Diencephalon (tissue), 1 donor: ENCODE data around the gene USP17L11. TPM values are rescaled to one million over a fixed set of nuclear protein-coding genes. Genes with fewer than 3 reads are reported as not detected.

ENCODE experiments used
- total RNA-seq: library from RNA; depleted of rRNA; stranded (reverse); fragments of >200 nt; gene quantifications from one replicate; pipeline ENCODE4 v1.2.3, GENCODE V29; 2014

USP17L11 gene, protein sequence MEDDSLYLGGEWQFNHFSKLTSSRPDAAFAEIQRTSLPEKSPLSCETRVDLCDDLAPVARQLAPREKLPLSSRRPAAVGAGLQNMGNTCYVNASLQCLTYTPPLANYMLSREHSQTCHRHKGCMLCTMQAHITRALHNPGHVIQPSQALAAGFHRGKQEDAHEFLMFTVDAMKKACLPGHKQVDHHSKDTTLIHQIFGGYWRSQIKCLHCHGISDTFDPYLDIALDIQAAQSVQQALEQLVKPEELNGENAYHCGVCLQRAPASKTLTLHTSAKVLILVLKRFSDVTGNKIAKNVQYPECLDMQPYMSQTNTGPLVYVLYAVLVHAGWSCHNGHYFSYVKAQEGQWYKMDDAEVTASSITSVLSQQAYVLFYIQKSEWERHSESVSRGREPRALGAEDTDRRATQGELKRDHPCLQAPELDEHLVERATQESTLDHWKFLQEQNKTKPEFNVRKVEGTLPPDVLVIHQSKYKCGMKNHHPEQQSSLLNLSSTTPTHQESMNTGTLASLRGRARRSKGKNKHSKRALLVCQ
- total RNA-seq, result not detected

DNA sequence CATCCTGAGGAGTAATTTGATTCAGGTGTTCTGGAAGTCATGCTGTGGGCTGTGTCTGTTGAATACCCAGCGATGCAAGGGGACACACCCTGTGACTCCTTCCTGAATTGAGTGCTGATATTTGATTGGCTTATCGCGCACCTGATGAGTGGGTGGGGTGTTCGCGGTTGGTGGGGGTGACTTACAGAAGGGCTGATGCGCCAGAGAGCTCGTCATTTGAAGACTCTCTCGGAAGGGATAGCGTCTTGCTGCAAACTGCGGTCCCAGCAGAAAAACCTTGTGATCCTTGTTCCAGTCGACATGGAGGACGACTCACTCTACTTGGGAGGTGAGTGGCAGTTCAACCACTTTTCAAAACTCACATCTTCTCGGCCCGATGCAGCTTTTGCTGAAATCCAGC, at the start of gene USP17L11:
Gene USP17L11 (plus strand): TSS at position 301 of the 400 bp plus-strand sequence. CDS start 0 bp downstream, at position 301.

DNA sequence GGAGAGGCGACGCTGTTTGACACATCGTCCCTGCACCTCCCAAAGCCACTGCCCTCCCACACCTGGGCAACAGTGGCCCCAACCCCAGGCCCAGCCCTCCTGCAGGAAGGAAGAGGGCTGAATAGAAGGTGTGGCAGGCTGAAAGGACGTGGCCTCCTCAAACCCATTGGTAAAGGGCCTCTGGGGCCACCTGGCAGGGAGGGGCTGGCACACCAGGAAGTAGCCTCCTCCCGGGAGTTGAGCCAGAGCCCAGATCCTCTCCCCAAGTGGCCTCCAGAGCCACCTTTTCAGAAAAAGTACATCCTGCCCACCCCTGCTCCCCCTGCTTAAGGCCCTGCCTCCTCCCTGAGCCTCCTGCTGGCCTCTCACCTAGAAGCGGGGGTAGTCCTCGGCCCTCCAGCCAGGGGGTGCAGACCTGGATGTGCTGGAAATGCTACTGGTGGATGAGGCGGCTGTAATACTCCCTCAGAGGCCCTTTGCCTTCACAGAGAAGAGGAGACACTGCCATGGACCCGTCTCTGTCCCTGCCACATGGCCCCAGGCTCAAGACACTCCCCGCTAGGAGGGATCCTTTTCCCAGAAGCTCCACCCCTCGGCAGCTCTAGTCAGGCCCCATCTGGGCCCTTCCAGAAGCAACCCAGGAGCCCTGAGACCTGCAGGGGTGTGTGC, 45.3 kb upstream of the USP17L11 start, which contains the start of gene FAM90A26:
Gene FAM90A26 (plus strand): TSS at position 619 of the 669 bp plus-strand sequence. CDS start 2,764 bp downstream, outside the sequence.

DNA sequence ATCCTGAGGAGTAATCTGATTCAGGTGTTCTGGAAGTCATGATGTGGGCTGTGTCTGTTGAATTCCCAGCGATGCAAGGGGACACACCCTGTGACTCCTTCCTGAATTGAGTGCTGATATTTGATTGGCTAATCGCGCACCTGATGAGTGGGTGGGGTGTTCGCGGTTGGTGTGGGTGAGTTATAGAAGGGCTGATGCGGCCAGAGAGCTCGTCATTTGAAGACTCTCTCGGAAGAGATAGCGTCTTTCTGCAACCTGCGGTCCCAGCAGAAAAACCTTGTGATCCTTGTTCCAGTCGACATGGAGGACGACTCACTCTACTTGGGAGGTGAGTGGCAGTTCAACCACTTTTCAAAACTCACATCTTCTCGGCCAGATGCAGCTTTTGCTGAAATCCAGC, 4.8 kb upstream of the USP17L11 start, which contains the start of gene USP17L10:
Gene USP17L10 (plus strand): TSS at position 301 of the 400 bp plus-strand sequence. CDS start 0 bp downstream, at position 301.

DNA sequence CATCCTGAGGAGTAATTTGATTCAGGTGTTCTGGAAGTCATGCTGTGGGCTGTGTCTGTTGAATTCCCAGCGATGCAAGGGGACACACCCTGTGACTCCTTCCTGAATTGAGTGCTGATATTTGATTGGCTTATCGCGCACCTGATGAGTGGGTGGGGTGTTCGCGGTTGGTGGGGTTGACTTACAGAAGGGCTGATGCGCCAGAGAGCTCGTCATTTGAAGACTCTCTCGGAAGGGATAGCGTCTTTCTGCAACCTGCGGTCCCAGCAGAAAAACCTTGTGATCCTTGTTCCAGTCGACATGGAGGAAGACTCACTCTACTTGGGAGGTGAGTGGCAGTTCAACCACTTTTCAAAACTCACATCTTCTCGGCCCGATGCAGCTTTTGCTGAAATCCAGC, 4.6 kb downstream of the USP17L11 start, which contains the start of gene USP17L12:
Gene USP17L12 (plus strand): TSS at position 301 of the 400 bp plus-strand sequence. CDS start 0 bp downstream, at position 301.

DNA sequence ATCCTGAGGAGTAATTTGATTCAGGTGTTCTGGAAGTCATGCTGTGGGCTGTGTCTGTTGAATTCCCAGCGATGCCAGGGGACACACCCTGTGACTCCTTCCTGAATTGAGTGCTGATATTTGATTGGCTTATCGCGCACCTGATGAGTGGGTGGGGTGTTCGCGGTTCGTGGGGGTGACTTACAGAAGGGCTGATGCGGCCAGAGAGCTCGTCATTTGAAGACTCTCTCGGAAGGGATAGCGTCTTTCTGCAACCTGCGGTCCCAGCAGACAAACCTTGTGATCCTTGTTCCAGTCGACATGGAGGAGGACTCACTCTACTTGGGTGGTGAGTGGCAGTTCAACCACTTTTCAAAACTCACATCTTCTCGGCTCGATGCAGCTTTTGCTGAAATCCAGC, 9.4 kb downstream of the USP17L11 start, which contains the start of gene USP17L13:
Gene USP17L13 (plus strand): TSS at position 301 of the 400 bp plus-strand sequence. CDS start 0 bp downstream, at position 301.

DNA sequence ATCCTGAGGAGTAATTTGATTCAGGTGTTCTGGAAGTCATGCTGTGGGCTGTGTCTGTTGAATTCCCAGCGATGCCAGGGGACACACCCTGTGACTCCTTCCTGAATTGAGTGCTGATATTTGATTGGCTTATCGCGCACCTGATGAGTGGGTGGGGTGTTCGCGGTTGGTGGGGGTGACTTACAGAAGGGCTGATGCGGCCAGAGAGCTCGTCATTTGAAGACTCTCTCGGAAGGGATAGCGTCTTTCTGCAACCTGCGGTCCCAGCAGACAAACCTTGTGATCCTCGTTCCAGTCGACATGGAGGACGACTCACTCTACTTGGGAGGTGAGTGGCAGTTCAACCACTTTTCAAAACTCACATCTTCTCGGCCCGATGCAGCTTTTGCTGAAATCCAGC, 18.9 kb downstream of the USP17L11 start, which contains the start of gene USP17L15:
Gene USP17L15 (plus strand): TSS at position 301 of the 400 bp plus-strand sequence. CDS start 0 bp downstream, at position 301.

DNA sequence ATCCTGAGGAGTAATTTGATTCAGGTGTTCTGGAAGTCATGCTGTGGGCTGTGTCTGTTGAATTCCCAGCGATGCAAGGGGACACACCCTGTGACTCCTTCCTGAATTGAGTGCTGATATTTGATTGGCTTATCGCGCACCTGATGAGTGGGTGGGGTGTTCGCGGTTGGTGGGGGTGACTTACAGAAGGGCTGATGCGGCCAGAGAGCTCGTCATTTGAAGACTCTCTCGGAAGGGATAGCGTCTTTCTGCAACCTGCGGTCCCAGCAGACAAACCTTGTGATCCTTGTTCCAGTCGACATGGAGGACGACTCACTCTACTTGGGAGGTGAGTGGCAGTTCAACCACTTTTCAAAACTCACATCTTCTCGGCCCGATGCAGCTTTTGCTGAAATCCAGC, 28.4 kb downstream of the USP17L11 start, which contains the start of gene USP17L17:
Gene USP17L17 (plus strand): TSS at position 301 of the 400 bp plus-strand sequence. CDS start 0 bp downstream, at position 301.

DNA sequence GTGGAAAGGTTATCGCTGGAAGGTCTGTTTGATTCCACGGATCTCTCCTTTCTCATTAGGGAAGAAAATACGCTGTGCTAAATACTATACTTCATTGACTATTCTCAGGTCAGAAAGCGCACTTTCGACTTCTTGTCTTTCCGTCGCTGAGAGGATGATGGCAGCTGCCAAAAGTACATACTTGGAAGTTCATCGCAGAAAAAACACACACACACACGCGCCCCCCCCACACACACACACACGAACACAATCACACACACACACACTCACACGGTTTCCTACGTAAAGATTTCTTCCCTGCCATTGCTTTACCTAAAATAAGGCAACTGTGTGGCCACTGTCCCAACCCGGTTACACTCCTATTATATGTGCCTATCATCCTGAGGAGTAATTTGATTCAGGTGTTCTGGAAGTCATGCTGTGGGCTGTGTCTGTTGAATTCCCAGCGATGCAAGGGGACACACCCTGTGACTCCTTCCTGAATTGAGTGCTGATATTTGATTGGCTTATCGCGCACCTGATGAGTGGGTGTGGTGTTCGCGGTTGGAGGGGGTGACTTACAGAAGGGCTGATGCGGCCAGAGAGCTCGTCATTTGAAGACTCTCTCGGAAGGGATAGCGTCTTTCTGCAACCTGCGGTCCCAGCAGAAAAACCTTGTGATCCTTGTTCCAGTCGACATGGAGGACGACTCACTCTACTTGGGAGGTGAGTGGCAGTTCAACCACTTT, 32.9 kb downstream of the USP17L11 start, which contains the start of gene USP17L18:
Gene USP17L18 (plus strand): TSS at position 678 of the 728 bp plus-strand sequence. CDS start 0 bp downstream, at position 678.

DNA sequence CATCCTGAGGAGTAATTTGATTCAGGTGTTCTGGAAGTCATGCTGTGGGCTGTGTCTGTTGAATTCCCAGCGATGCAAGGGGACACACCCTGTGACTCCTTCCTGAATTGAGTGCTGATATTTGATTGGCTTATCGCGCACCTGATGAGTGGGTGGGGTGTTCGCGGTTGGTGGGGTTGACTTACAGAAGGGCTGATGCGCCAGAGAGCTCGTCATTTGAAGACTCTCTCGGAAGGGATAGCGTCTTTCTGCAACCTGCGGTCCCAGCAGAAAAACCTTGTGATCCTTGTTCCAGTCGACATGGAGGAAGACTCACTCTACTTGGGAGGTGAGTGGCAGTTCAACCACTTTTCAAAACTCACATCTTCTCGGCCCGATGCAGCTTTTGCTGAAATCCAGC, 37.9 kb downstream of the USP17L11 start, which contains the start of gene USP17L19:
Gene USP17L19 (plus strand): TSS at position 301 of the 400 bp plus-strand sequence. CDS start 0 bp downstream, at position 301.

DNA sequence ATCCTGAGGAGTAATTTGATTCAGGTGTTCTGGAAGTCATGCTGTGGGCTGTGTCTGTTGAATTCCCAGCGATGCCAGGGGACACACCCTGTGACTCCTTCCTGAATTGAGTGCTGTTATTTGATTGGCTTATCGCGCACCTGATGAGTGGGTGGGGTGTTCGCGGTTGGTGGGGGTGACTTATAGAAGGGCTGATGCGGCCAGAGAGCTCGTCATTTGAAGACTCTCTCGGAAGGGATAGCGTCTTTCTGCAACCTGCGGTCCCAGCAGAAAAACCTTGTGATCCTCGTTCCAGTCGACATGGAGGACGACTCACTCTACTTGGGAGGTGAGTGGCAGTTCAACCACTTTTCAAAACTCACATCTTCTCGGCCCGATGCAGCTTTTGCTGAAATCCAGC, 42.6 kb downstream of the USP17L11 start, which contains the start of gene USP17L20:
Gene USP17L20 (plus strand): TSS at position 301 of the 400 bp plus-strand sequence. CDS start 0 bp downstream, at position 301.

DNA sequence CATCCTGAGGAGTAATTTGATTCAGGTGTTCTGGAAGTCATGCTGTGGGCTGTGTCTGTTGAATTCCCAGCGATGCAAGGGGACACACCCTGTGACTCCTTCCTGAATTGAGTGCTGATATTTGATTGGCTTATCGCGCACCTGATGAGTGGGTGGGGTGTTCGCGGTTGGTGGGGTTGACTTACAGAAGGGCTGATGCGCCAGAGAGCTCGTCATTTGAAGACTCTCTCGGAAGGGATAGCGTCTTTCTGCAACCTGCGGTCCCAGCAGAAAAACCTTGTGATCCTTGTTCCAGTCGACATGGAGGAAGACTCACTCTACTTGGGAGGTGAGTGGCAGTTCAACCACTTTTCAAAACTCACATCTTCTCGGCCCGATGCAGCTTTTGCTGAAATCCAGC, 47.4 kb downstream of the USP17L11 start, which contains the start of gene USP17L21:
Gene USP17L21 (plus strand): TSS at position 301 of the 400 bp plus-strand sequence. CDS start 0 bp downstream, at position 301.

Other genes starting within 250 kb of the USP17L11 start
- gene FAM90A26, start 45.0 kb upstream of the USP17L11 start, total RNA-seq, result not detected
- gene USP17L10, start 4.7 kb upstream of the USP17L11 start, total RNA-seq, result not detected
- not detected for gene USP17L12, start 4.7 kb downstream of the USP17L11 start, total RNA-seq
- not detected for gene USP17L13, start 9.5 kb downstream of the USP17L11 start, total RNA-seq
- not detected for gene USP17L15, start 19.0 kb downstream of the USP17L11 start, total RNA-seq
- gene USP17L17, start 28.5 kb downstream of the USP17L11 start, total RNA-seq, result not detected
- not detected for gene USP17L18, start 33.2 kb downstream of the USP17L11 start, total RNA-seq
- not detected for gene USP17L19, start 38.0 kb downstream of the USP17L11 start, total RNA-seq
- gene USP17L20, start 42.7 kb downstream of the USP17L11 start, total RNA-seq, result not detected
- gene USP17L21, start 47.5 kb downstream of the USP17L11 start, total RNA-seq, result not detected
- not detected for gene USP17L22, start 52.2 kb downstream of the USP17L11 start, total RNA-seq
- gene USP17L24, start 109.8 kb downstream of the USP17L11 start, total RNA-seq, result not detected
- gene USP17L25, start 114.5 kb downstream of the USP17L11 start, total RNA-seq, result not detected
- gene USP17L26, start 119.3 kb downstream of the USP17L11 start, total RNA-seq, result not detected
- gene USP17L5, start 124.0 kb downstream of the USP17L11 start, total RNA-seq, result not detected
- not detected for gene USP17L27, start 128.7 kb downstream of the USP17L11 start, total RNA-seq
- gene USP17L28, start 133.5 kb downstream of the USP17L11 start, total RNA-seq, result not detected
- not detected for gene USP17L29, start 138.2 kb downstream of the USP17L11 start, total RNA-seq
- gene USP17L30, start 147.7 kb downstream of the USP17L11 start, total RNA-seq, result not detected
- gene DEFB131A, start 229.0 kb downstream of the USP17L11 start, total RNA-seq, result not detected